Posterior vena cava (tissue), 2 donors: ENCODE measurements around the gene KCNA2. TPM values are rescaled to one million over a fixed set of nuclear protein-coding genes. Genes with fewer than 3 reads are reported as not detected.

ENCODE experiments used
- DNase-seq: peaks from one replicate; pipeline ENCODE4 v3.0.0-alpha.2; 2020; ENCODE audit warnings: low spot score
- intact Hi-C, 2 donors: fragments of 100-400 bp; cut with DNase I; formaldehyde crosslinking; loops; one replicate each; pipeline versions ENCODE4 v1.14.1 to v1.14.2; 2022 to 2023
- total RNA-seq, 2 donors: library from RNA; stranded (reverse); fragmentation: NEBNext Ultra II Directional; extraction: Animal tissue kit (Norgen Biotek cat#: 25700); gene quantifications; one replicate each; pipeline ENCODE4 v1.2.1, GENCODE V29; 2021
- donor health status: DM: yes; HTN: yes; CAD: no.
- donor health status: DM: yes; HTN: yes; CAD: no.

Gene KCNA2
- total RNA-seq, 2 donors from 2014 or later, result 1.00 to 2.7 TPM

DNA sequence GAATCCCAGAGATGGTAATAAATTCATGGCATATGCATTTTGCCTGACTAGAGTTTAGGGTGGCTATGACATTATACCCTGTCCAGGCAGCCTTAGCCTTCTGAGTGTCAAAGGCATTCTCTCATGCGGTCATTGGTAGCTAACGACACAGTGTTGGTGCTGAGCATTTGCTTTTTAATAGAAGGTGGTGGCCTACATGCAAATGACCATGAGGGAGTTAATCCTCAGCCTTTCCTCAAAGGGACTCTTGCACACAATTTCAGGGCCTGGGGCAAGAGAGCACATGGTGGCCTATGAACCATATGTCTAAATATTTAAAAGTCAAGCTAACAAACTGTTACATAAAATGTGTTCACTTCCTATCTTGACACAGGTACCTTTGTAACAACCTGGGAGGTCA is 56.3 kb downstream of the KCNA2 start:
- DNase-seq, result no peak
- intact Hi-C loops, result loop anchor here in 1 of 2 donors (10.0 kb wide), 1 partner anchor 55 kb away; the partner anchor contains the start of gene KCNA2

DNA sequence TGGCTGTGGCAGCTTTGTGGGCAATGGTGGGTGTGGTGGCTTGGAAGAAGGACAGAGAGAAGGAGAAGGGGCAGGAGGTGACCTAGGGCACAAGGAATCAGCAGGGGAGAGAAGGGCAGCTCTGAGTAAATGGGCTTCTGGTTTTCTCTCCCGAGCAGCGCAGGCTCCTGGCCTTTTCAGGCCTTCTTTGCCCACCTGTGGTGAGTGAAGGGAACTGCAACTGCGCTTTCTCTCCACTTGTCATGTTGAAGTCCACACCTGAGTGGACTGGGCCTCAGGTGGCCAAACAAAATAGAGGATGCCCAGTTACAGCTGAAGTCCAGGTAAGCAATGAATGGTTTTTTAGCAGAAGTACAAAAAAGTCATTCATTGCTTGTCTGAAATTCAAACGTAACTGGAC is 57.8 kb downstream of the KCNA2 start:
- intact Hi-C loops, result no loop called here
- DNase-seq, result no peak

DNA sequence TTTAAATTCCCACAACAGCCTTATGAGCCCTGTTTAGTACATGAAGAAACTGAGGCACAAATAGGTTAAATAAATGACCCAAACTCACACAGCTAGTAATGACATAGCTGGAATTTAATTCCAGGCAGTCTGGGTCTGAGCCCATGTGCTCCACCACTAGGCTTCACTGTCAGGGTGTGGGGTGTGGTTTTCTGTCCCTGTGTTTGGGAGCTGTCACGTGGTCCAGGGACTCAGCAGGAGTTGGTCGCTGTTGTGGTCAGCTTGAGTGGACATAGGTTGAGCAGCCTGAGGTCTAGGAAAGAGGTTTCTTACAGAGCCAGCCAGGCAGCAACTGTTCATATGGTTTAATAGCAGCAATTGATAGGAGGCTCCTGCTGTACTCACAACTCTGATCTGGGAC is 59.1 kb downstream of the KCNA2 start:
- DNase-seq, result no peak
- intact Hi-C loops, result no loop called here

DNA sequence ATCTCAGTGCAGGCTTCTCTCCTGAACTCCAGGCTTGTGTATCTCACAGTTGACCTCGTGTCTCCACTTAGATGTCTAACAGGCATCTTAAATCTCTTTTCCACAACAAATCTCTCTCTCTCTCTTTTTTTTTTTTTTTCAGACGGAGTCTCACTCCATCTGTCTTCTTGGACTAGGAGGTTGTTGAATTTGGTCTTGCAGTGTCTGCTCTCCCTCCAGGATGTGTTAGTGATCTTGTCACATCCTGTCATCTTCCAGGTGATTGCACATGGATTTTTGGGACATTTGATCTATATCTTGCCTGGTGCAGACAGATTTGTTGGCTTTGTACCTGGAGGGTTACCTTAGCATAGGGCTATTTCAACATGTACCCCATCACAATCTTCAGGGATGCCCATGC is 60.7 kb downstream of the KCNA2 start:
- DNase-seq, result no peak
- intact Hi-C loops, result no loop called here

DNA sequence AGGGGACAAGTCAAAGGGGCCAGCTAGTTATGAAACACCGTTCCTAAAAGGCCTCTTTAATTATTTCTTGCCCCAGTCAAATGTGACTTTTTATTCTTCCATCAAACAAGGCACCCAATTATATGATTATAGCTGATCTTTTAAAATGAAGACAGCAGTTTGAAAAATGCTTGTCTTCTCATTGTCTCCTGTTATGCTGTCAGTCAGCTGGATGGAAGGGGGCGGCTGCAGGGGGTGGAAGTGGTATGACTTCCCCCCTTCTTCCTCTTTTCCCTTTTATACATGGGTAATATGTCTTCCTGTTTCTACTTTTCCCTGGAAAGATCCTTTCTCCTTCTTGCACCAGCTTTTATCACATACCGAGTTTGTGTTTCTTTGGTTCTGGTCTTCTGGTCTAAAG is 61.4 kb downstream of the KCNA2 start:
- intact Hi-C loops, result no loop called here
- no peak for DNase-seq

Other genes with a start within 250 kb of the KCNA2 start
- gene SLC16A4, start 215.3 kb downstream of the KCNA2 start, total RNA-seq, result 1 to 10 TPM; 8.0 to 8.6 TPM
- 10 to 100 TPM; 87.4 to 91.5 TPM for gene LAMTOR5, start 198.7 kb downstream of the KCNA2 start, total RNA-seq
- under 1 TPM in 1 of 2 donors, not detected in 1; 0.32 TPM for gene PROK1, start 155.2 kb downstream of the KCNA2 start, total RNA-seq
- not detected for gene KCNA10, start 87.2 kb downstream of the KCNA2 start, total RNA-seq
- under 1 TPM; 0.60 to 0.71 TPM for gene KCNA3, start 68.6 kb upstream of the KCNA2 start, total RNA-seq